Nephron (organoid): ENCODE data around the gene NUP210L.

ENCODE experiments used
- H3K27ac Mint-ChIP-seq, 3 experiments: 2 replicates each; pipeline ENCODE4 v1.8.0; 2020; ENCODE audit warnings: mixed read lengths in 3 of 3, mild to moderate bottlenecking in 2 of 3, moderate library complexity in 1 of 3
- H3K27me3 Mint-ChIP-seq: 2 replicates; pipeline ENCODE4 v1.8.0; 2021; ENCODE audit warnings: low read depth, mild to moderate bottlenecking, moderate library complexity, mixed read lengths
- H3K36me3 Mint-ChIP-seq: 2 replicates; pipeline ENCODE4 v1.8.0; 2020; ENCODE audit warnings: low read depth, mixed read lengths
- H3K4me1 Mint-ChIP-seq: 2 replicates; pipeline ENCODE4 v1.8.0; 2020; ENCODE audit warnings: mixed read lengths
- H3K4me3 Mint-ChIP-seq, 3 experiments: 2 replicates each; pipeline ENCODE4 v1.8.0; 2020; ENCODE audit warnings: mild to moderate bottlenecking in 3 of 3, mixed read lengths in 3 of 3, moderate library complexity in 2 of 3
- H3K9me3 Mint-ChIP-seq: 2 replicates; pipeline ENCODE4 v1.8.0; 2020; ENCODE audit warnings: mixed read lengths
- CTCF ChIP-seq, 3 experiments: fragments of 200-600 bp; sonication (generic); IDR thresholded peaks; one replicate each; pipeline ENCODE4 v1.5.0; 2021; ENCODE audit warnings: antibody characterized with exemption in 3 of 3; ENCODE audit not compliant: unreplicated experiment in 3 of 3

NUP210L gene

GRCh38 chr1:153953859-153954365 lies 201.0 kb downstream of the NUP210L start:
- Mint-ChIP-seq H3K4me3 (peak overlapping the region; percentile 33 to 62 (median 41)), H3K4me1 (peaks cover 20% of the 10 kb centered on the region), H3K27ac (peak overlapping the region in 1 of 3 experiments; percentile 14), H3K36me3 (peaks cover 34% of the 10 kb centered on the region), H3K9me3 (no peaks in the 10 kb centered on the region), H3K27me3 (no peaks in the 10 kb centered on the region)
- no peak for TF ChIP-seq CTCF (IDR thresholded peaks at IDR 0.05; ENCODE audit: unreplicated experiment in 3 of 3)

GRCh38 chr1:153951801-153952200 lies 203.1 kb downstream of the NUP210L start:
- H3K4me1 Mint-ChIP-seq: peaks cover 10% of the 10 kb centered on the region
- no peaks in the 10 kb centered on the region for H3K9me3 Mint-ChIP-seq
- no peak overlapping the region for H3K27ac Mint-ChIP-seq
- no peak overlapping the region for H3K4me3 Mint-ChIP-seq
- no peaks in the 10 kb centered on the region for H3K27me3 Mint-ChIP-seq
- H3K36me3 Mint-ChIP-seq: peaks cover 41% of the 10 kb centered on the region
- TF ChIP-seq CTCF (IDR thresholded peaks at IDR 0.05; ENCODE audit: unreplicated experiment in 3 of 3): no peak

GRCh38 chr1:153951183-153951582 lies 203.7 kb downstream of the NUP210L start:
- H3K27me3 Mint-ChIP-seq: no peaks in the 10 kb centered on the region

GRCh38 chr1:153946622-153947241 lies 208.1 kb downstream of the NUP210L start, which contains the start of gene DENND4B:
TSS of gene DENND4B (minus strand) at chr1:153946718. CDS start at chr1:153944374, 2,344 bp downstream.
- Mint-ChIP-seq H3K27ac (peak within 1 kb of the TSS; percentile 63 to 91 (median 75)), H3K4me3 (peak within 1 kb of the TSS; percentile 89 to 97 (median 91)), H3K9me3 (no peaks in the 10 kb centered on the region), H3K27me3 (no peaks in the 10 kb centered on the region), H3K4me1 (peaks cover 10% of the 10 kb centered on the region), H3K36me3 (peaks cover 21% of the 10 kb centered on the region)
- peak; percentile 92 to 94 (median 93) for TF ChIP-seq CTCF (IDR thresholded peaks at IDR 0.05; ENCODE audit: unreplicated experiment in 3 of 3)

More at GRCh38 chr1:153951183-153951582, 203.7 kb downstream of the NUP210L start:
- peaks cover 6% of the 10 kb centered on the region for H3K4me1 Mint-ChIP-seq
- peaks cover 41% of the 10 kb centered on the region for H3K36me3 Mint-ChIP-seq
- no peak for TF ChIP-seq CTCF (IDR thresholded peaks at IDR 0.05; ENCODE audit: unreplicated experiment in 3 of 3)
- H3K9me3 Mint-ChIP-seq: no peaks in the 10 kb centered on the region
- H3K27ac Mint-ChIP-seq: no peak overlapping the region
- H3K4me3 Mint-ChIP-seq: no peak overlapping the region

GRCh38 chr1:153945795-153946621 lies 208.9 kb downstream of the NUP210L start:
- Mint-ChIP-seq H3K4me1 (peaks cover 10% of the 10 kb centered on the region), H3K36me3 (peaks cover 18% of the 10 kb centered on the region), H3K27ac (peak overlapping the region in 1 of 3 experiments; percentile 91), H3K9me3 (no peaks in the 10 kb centered on the region), H3K4me3 (peak overlapping the region; percentile 89 to 97 (median 91)), H3K27me3 (no peaks in the 10 kb centered on the region)
- TF ChIP-seq CTCF (IDR thresholded peaks at IDR 0.05; ENCODE audit: unreplicated experiment in 3 of 3): no peak
